NK-92 (cell line): ENCODE measurements around the gene LRRN2.
"Not testable (repeated sequence)": the region's sequence is repeated elsewhere in the genome, so short reads cannot be mapped to it uniquely, and the experiment has no call there.

Experiments used
- DNase-seq: peaks from one replicate; lab custom pipeline; 2025; ENCODE audit not compliant: unreplicated experiment; lab: John Stamatoyannopoulos, UW

The LRRN2 gene

GRCh38 chr1:204576422-204576821 lies 109.1 kb downstream of the LRRN2 start:
- DNase-seq: no peak

- DNase-seq: no peak
Observed at GRCh38 chr1:204575221-204576190, 110.0 kb downstream of the LRRN2 start.

DNA sequence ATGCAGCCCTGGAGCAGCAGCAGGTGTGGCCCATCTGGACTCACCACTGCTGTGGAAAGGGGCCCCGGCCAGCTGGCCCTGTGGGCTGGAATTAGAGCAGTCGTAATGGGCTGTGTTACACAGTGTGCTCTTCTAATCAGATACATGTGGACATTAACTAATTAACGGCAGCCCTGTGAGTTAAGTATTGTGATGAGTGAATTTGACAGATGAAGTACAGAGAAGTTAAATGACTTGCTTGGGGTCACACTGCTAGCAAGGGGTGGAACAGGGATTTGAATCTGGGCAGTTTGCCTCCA lies 110.7 kb downstream of the LRRN2 start:
- DNase-seq: no peak

GRCh38 chr1:204574016-204574864 lies 111.3 kb downstream of the LRRN2 start:
- no peak for DNase-seq

DNA sequence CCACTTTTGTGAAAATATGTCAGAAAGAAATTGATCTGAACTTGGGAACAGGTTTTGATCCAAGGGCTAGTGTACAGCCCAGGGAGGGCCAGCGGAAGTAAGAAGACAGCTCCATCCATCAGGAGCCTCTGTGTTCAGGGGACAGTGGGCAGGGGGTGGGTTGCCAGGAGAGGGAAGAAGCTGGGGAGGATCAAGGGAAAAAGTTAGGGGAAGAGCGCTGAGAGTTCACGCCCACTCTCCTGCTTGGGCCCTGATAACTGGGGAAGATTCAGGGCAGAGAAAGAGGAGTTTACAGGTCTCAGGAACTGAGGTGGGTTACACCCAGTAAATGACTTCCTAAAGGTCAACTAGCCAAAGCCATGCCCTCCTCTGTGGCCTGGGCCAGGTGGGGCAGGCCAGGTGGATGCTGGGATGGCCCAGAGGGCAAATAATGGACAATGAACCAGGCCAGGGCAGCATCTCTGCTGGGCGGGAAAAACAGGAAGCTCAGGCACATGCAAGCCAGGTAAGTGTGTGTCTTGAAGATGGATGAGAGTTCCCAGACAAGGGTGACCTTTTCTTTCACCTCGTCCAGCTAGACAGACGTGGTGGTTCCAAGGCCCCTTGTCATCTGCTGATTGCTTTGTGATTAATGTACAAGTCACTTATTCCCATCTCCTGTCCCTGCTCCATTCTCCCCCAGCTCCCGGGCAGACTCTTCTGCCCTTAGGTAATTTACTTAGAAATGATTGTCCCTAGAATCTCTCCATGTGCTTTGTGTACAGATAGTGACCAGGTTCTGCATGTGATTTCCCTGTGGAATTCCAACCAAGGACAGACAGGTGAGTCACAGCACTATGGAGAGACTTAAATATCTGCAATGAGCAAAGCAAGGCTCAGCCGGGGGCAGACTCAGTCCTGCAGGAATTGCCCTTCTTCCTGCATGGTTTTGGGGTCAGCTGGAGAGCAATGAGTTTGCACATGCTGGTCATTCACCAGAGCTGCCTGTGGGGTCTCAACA lies 112.3 kb downstream of the LRRN2 start:
- no peak for DNase-seq

GRCh38 chr1:204571631-204572030 lies 113.9 kb downstream of the LRRN2 start:
- no peak for DNase-seq

DNA sequence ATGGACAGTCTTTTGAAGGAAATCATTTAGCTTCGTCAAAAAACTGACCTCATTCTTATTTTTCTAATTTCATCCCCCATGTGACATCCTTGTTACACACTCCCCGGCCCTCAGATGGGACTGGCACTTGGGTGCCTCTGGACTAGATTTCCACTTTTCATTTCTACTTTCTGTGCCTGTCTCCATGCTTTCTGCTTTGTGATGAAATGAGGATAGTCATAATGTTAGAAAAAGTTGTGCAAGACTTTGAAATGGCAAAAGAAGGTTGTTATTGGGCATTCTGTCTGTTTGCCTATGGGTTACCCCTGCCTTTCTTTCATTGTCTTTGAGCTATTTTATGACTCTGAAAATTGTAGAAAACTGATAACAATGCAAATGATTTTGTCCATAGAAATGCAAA lies 114.4 kb downstream of the LRRN2 start:
- DNase-seq: no peak

- DNase-seq: not testable (repeated sequence)
Observed at GRCh38 chr1:204570021-204570420, 115.5 kb downstream of the LRRN2 start.

- DNase-seq: no peak
Observed at GRCh38 chr1:204569478-204569877, 116.1 kb downstream of the LRRN2 start.

DNA sequence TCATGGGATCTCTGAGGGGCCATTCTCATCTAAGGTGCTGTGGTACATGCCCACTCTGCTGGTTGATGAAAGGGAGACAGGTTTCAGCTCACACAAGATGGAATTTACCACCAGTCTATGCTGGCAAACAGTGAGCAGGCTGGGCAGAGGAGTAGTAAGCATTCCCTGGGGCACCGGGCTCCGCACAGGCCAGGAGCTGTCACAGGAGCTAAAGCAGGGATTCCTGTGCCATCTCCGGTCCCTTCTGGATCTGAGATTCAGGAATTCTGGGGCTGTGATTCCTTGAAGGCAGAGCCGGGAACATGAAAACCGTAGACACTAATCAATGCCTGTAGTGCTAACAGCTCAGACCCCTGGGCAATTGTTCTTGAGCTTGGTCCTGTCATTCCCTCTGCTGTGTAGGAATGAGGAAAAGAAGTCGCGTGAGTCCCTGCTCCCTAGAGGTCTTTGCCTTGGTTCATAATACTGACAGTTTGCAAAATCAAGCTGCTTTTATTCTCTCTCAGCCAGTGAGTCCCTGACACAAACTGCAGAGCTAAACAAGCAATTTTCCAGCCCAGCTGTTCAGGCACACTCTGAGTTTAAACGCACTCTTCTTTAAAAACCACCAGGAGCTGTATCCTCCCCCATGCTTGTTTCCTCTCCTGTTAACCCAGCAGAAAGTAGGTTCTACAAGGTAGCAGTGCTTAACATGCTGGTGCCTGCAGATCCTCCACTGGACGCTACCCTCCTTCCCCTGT lies 116.8 kb downstream of the LRRN2 start:
- DNase-seq: no peak
